Common myeloid progenitor, CD34-positive (primary cell): Measurements from ENCODE around the gene GATAD1.
"Not testable (repeated sequence)": the region's sequence is repeated elsewhere in the genome, so short reads cannot be mapped to it uniquely, and the experiment has no call there.

Experiments used
- CTCF ChIA-PET: fragments of 350-600 bp; sonication (Branson Sonifier 250); formaldehyde crosslinking; loops from one replicate; lab custom pipeline; 2021; ENCODE audit warnings: antibody characterized with exemption; lab: Charles Lee
- POLR2A ChIA-PET: fragments of 350-600 bp; sonication (Branson Sonifier 250); formaldehyde crosslinking; loops from one replicate; lab custom pipeline; 2021; ENCODE audit warnings: antibody characterized with exemption; lab: Charles Lee
- DNase-seq, 3 donors: peaks; one replicate each; pipeline versions ENCODE4 v3.0.0 to v3.0.0-alpha.2; 2013
- H3K27ac ChIP-seq, 2 experiments: 1 replicate in 1 of 2; 2 replicates in 1 of 2; pipeline ENCODE4 v1.7.0; 2013; ENCODE audit warnings: inconsistent platforms in 2 of 2, low read length in 2 of 2, mild to moderate bottlenecking in 2 of 2, low read depth in 1 of 2, moderate library complexity in 1 of 2; ENCODE audit not compliant: severe bottlenecking in 2 of 2, insufficient read depth in 1 of 2, poor library complexity in 1 of 2
- H3K27me3 ChIP-seq, 5 experiments: replicated peaks in 2 of 5; 1 replicate in 3 of 5; 2 replicates in 2 of 5; pipeline versions ENCODE4 v1.6.1 to v1.7.0; 2013; ENCODE audit warnings: low read length in 4 of 5, mild to moderate bottlenecking in 2 of 5, moderate library complexity in 2 of 5, inconsistent platforms in 1 of 5; ENCODE audit not compliant: insufficient read depth in 5 of 5, control insufficient read depth in 4 of 5
- H3K36me3 ChIP-seq, 4 experiments: 1 replicate in 2 of 4; 2 replicates in 2 of 4; pipeline versions ENCODE4 v1.6.1 to v1.7.0; 2013; ENCODE audit warnings: low read length in 3 of 4, control low read depth in 1 of 4, mild to moderate bottlenecking in 1 of 4; ENCODE audit not compliant: control insufficient read depth in 4 of 4, insufficient read depth in 4 of 4
- H3K4me1 ChIP-seq, 4 experiments: 1 replicate in 3 of 4; 2 replicates in 1 of 4; pipeline versions ENCODE4 v1.6.1 to v1.7.1; 2013; ENCODE audit warnings: low read length in 3 of 4, mild to moderate bottlenecking in 3 of 4, control low read depth in 1 of 4, inconsistent platforms in 1 of 4, moderate library complexity in 1 of 4; ENCODE audit not compliant: control insufficient read depth in 4 of 4, insufficient read depth in 4 of 4; ENCODE audit errors: control extremely low read depth in 1 of 4
- H3K4me3 ChIP-seq, 7 experiments: 1 replicate in 4 of 7; 2 replicates in 3 of 7; pipeline versions ENCODE4 v1.5.1 to v1.7.0; 2013; ENCODE audit warnings: mild to moderate bottlenecking in 7 of 7, low read length in 6 of 7, moderate library complexity in 6 of 7, inconsistent platforms in 2 of 7, low read depth in 2 of 7, control low read depth in 1 of 7; ENCODE audit not compliant: insufficient read depth in 4 of 7, control insufficient read depth in 1 of 7; ENCODE audit errors: extremely low read depth in 1 of 7
- H3K9me3 ChIP-seq, 5 experiments: 1 replicate in 4 of 5; 2 replicates in 1 of 5; pipeline versions ENCODE4 v1.6.1 to v1.7.1; 2013; ENCODE audit warnings: low read length in 4 of 5, mild to moderate bottlenecking in 2 of 5, inconsistent platforms in 1 of 5, low read depth in 1 of 5, moderate library complexity in 1 of 5; ENCODE audit not compliant: control insufficient read depth in 4 of 5, insufficient read depth in 2 of 5; ENCODE audit errors: control extremely low read depth in 1 of 5
- whole genome bisulfite sequencing: methylation state at CpG from one replicate; pipeline ENCODE4 v1.1.5; 2013; ENCODE audit not compliant: insufficient coverage; 5-methylcytosine and 5-hydroxymethylcytosine counted together

Gene GATAD1

GRCh38 chr7:92462560-92462959, 15.3 kb downstream of the GATAD1 start:
- peaks cover 2 to 5% (median 3%) of the 10 kb centered on the region in 4 experiments for H3K36me3 ChIP-seq
- ChIA-PET POLR2A (no interaction called here), CTCF (interaction anchor here (2.0 to 2.8 kb wide), 2 partner anchors 38 to 630 kb away, joined by 5 to 7 read pairs; no protein-coding TSS in a partner anchor)
- no peaks in the 10 kb centered on the region for H3K9me3 ChIP-seq
- H3K27ac ChIP-seq, result no peak overlapping the region
- WGBS, result 100% methylated on average over 2 of the region's 3 CpGs
- H3K4me1 ChIP-seq, result no peaks in the 10 kb centered on the region
- no peak overlapping the region for H3K4me3 ChIP-seq
- H3K27me3 ChIP-seq, result no peaks in the 10 kb centered on the region
- no peak for DNase-seq

DNA sequence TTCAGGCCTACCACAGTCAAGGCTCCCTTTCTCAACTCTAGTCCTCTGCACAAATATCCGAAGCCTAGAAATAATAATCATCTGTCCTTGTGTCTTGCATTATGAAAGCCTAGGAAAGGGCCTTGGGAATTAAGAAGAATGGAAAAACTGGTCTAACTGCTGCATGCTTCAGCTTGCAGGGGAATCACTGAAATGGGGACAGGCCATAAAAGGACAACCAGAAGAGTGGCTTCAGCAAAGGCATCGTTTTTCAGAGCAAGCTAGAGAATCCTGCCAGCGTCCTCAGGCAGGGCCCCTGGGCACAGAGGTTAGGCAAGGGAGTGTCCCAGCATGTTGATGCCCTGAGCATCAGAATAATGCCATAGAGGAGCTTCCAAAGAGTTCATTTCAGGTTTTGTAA, 17.2 kb downstream of the GATAD1 start:
- ChIA-PET POLR2A (no interaction called here), CTCF (interaction anchor here (0.7 kb wide), 1 partner anchor 14 kb away, joined by 5 read pairs; no protein-coding TSS in a partner anchor)
- Histone ChIP-seq H3K36me3 (no peaks in the 10 kb centered on the region), H3K4me1 (no peaks in the 10 kb centered on the region), H3K4me3 (no peak overlapping the region), H3K27ac (no peak overlapping the region), H3K27me3 (no peaks in the 10 kb centered on the region), H3K9me3 (peaks cover 0 to 6% (median 0%) of the 10 kb centered on the region in 5 experiments)
- DNase-seq, result no peak
- WGBS, result 76% methylated on average over 2 of the region's 3 CpGs

DNA sequence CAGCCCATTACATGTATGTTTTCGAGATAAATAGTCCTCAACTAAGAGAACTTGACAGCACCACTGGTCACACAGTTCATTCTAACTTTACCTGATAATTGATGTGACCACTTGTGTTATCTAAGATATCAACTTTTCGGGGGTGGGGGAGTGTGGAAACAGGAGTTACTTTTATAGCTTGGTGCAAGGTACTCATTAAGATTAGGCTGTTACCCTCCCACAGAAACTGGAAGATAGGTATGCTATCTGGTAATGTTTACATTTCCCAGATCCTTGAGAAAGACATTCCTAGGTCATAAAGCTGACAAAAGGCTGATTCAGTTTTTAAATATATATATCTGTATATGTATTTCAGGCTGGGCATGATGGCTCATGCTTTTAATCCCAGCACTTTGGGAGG, 19.4 kb downstream of the GATAD1 start:
- ChIA-PET POLR2A (no interaction called here), CTCF (interaction anchor here (0.5 to 1.4 kb wide), 2 partner anchors 16 to 214 kb away, joined by 3 read pairs; no protein-coding TSS in a partner anchor)
- Histone ChIP-seq H3K4me3 (no peak overlapping the region), H3K4me1 (no peaks in the 10 kb centered on the region), H3K36me3 (no peaks in the 10 kb centered on the region), H3K27me3 (no peaks in the 10 kb centered on the region), H3K9me3 (peaks cover 0 to 6% (median 0%) of the 10 kb centered on the region in 5 experiments), H3K27ac (no peak overlapping the region)
- no CpG with 5 or more reads among the region's 2 CpGs for WGBS
- DNase-seq, result no peak

- CTCF ChIA-PET, result interaction anchor here (1.5 kb wide), 1 partner anchor 20 kb away, joined by 4 read pairs; no protein-coding TSS in a partner anchor
- DNase-seq, H3K4me1 ChIP-seq, H3K4me3 ChIP-seq, H3K9me3 ChIP-seq, H3K36me3 ChIP-seq, POLR2A ChIA-PET, H3K27me3 ChIP-seq, H3K27ac ChIP-seq: not testable (repeated sequence)
- 98% methylated on average over 6 of the region's 9 CpGs for WGBS
Observed at GRCh38 chr7:92468589-92468988, 21.3 kb downstream of the GATAD1 start.

- 97% methylated on average over 9 of the region's 10 CpGs for WGBS
- POLR2A ChIA-PET, result not testable (repeated sequence)
Observed at GRCh38 chr7:92473989-92474388, 26.7 kb downstream of the GATAD1 start.

GRCh38 chr7:92475261-92475770, 28.0 kb downstream of the GATAD1 start:
- not testable (repeated sequence) for H3K27ac ChIP-seq, H3K27me3 ChIP-seq, DNase-seq, H3K36me3 ChIP-seq, H3K9me3 ChIP-seq, H3K4me1 ChIP-seq, H3K4me3 ChIP-seq
- ChIA-PET CTCF (interaction anchor here (1.0 kb wide), 1 partner anchor 645 kb away, joined by 3 read pairs; no protein-coding TSS in a partner anchor), POLR2A (interaction anchor here (0.6 kb wide), 1 partner anchor 14 kb away, joined by 5 read pairs; no protein-coding TSS in a partner anchor)
- WGBS, result 98% methylated on average over 11 of the region's 12 CpGs

More at GRCh38 chr7:92473989-92474388, 26.7 kb downstream of the GATAD1 start:
- H3K27me3 ChIP-seq, H3K4me1 ChIP-seq, H3K4me3 ChIP-seq, H3K9me3 ChIP-seq, H3K27ac ChIP-seq, CTCF ChIA-PET, H3K36me3 ChIP-seq, DNase-seq: not testable (repeated sequence)

- not testable (repeated sequence) for H3K9me3 ChIP-seq, H3K4me3 ChIP-seq, H3K36me3 ChIP-seq, H3K4me1 ChIP-seq, H3K27ac ChIP-seq, DNase-seq, H3K27me3 ChIP-seq
- CTCF ChIA-PET, result interaction anchor here (1.0 kb wide), 1 partner anchor 646 kb away, joined by 3 read pairs; no protein-coding TSS in a partner anchor
- 100% methylated on average over 4 of the region's 11 CpGs for WGBS
- POLR2A ChIA-PET, result interaction anchor here (0.6 kb wide), 1 partner anchor 14 kb away, joined by 5 read pairs; no protein-coding TSS in a partner anchor
Observed at GRCh38 chr7:92475851-92476590, 28.7 kb downstream of the GATAD1 start.
